ENCODE data around the gene BNC2.

- TF ChIP-seq CTCF (IDR thresholded peaks at IDR 0.05; ENCODE audit: poor library complexity) (no peak), EZH2 (IDR thresholded peaks at IDR 0.05; ENCODE audit: borderline replicate concordance) (no peak)
These were observed 493.2 kb downstream of the BNC2 start for GRCh38 chr9:16377311-16377710.
